ENCODE measurements around the gene ADGRA1.

Gene ADGRA1

GRCh38 chr10:133055470-133055869 is 32.3 kb upstream of the ADGRA1 start:
- no peak overlapping the region for H3K4me3 ChIP-seq (ENCODE audit: low read depth, low read length)
- DNase-seq (ENCODE audit: low read depth): no peak
- in situ Hi-C loops (cut with HindIII; ENCODE audit: low sequenced_read_pairs): no loop called here
- no peak for TF ChIP-seq CTCF (IDR thresholded peaks at IDR 0.05; ENCODE audit: low read depth, low read length, missing control alignments)

- in situ Hi-C loops (cut with HindIII; ENCODE audit: low sequenced_read_pairs): no loop called here
- H3K4me3 ChIP-seq (ENCODE audit: low read depth, low read length): no peak overlapping the region
- TF ChIP-seq CTCF (IDR thresholded peaks at IDR 0.05; ENCODE audit: low read depth, low read length, missing control alignments): no peak
- no peak for DNase-seq (ENCODE audit: low read depth)
Measured at GRCh38 chr10:133056001-133056400, 31.7 kb upstream of the ADGRA1 start.

GRCh38 chr10:133056651-133057178 is 31.0 kb upstream of the ADGRA1 start:
- in situ Hi-C loops (cut with HindIII; ENCODE audit: low sequenced_read_pairs): no loop called here
- no peak overlapping the region for H3K4me3 ChIP-seq (ENCODE audit: low read depth, low read length)
- TF ChIP-seq CTCF (IDR thresholded peaks at IDR 0.05; ENCODE audit: low read depth, low read length, missing control alignments): no peak
- DNase-seq (ENCODE audit: low read depth): no peak

- TF ChIP-seq CTCF (IDR thresholded peaks at IDR 0.05; ENCODE audit: low read depth, low read length, missing control alignments): no peak
- in situ Hi-C loops (cut with HindIII; ENCODE audit: low sequenced_read_pairs): no loop called here
- no peak for DNase-seq (ENCODE audit: low read depth)
- H3K4me3 ChIP-seq (ENCODE audit: low read depth, low read length): no peak overlapping the region
Measured at GRCh38 chr10:133058331-133059092, 29.2 kb upstream of the ADGRA1 start.

- no peak overlapping the region for H3K4me3 ChIP-seq (ENCODE audit: low read depth, low read length)
- in situ Hi-C loops (cut with HindIII; ENCODE audit: low sequenced_read_pairs): no loop called here
- no peak for TF ChIP-seq CTCF (IDR thresholded peaks at IDR 0.05; ENCODE audit: low read depth, low read length, missing control alignments)
- no peak for DNase-seq (ENCODE audit: low read depth)
Measured at GRCh38 chr10:133059093-133059470, 28.6 kb upstream of the ADGRA1 start.

GRCh38 chr10:133059571-133059970 is 28.2 kb upstream of the ADGRA1 start:
- in situ Hi-C loops (cut with HindIII; ENCODE audit: low sequenced_read_pairs): no loop called here
- no peak for DNase-seq (ENCODE audit: low read depth)
- no peak overlapping the region for H3K4me3 ChIP-seq (ENCODE audit: low read depth, low read length)
- no peak for TF ChIP-seq CTCF (IDR thresholded peaks at IDR 0.05; ENCODE audit: low read depth, low read length, missing control alignments)
